NT2/D1 (cell line): ENCODE results near the gene SCFD1.

ENCODE experiments used
- SUZ12 ChIP-seq: IDR thresholded peaks from 2 replicates; pipeline ENCODE4 v1.6.1; 2011; ENCODE audit not compliant: insufficient read length, insufficient read depth; ENCODE audit errors: extremely low read depth
- YY1 ChIP-seq: IDR thresholded peaks from 2 replicates; pipeline ENCODE4 v1.6.1; 2011; ENCODE audit not compliant: insufficient read length, insufficient read depth

DNA sequence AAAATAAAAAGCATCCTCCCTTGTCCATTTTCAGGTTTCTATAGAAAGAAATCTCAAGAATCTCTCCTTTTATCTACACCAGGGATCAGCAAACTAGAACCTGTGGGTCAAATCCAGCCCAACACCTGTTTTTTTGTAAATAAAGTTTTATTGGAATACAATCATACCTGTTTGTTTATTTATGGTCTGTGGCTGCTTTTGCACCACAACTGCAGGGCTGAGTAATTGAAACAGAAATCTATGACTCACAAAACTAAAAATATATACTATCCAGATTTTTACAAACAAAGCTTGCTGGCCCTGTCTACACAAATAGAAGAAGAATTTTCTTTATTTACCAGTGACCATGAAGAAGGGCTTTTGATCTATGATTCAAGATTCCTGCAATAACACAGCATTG lies 157.1 kb downstream of the SCFD1 start:
- no peak for TF ChIP-seq SUZ12
- TF ChIP-seq YY1, result no peak
